Urinary bladder (tissue), 4 donors: ENCODE data around the gene LARP4B. TPM values are rescaled to one million over a fixed set of nuclear protein-coding genes. Genes with fewer than 3 reads are reported as not detected.

ENCODE experiments used
- DNase-seq: peaks from one replicate; pipeline ENCODE4 v3.0.0-alpha.2; 2015; ENCODE audit errors: extremely low spot score
- H3K27ac ChIP-seq: one replicate; pipeline ENCODE4 v1.5.1; 2013; ENCODE audit warnings: low read depth, mild to moderate bottlenecking, moderate library complexity
- H3K36me3 ChIP-seq: one replicate; pipeline ENCODE4 v1.6.1; 2013; ENCODE audit warnings: mild to moderate bottlenecking, moderate library complexity; ENCODE audit not compliant: insufficient read depth
- H3K4me1 ChIP-seq: one replicate; pipeline ENCODE4 v1.6.1; 2013; ENCODE audit warnings: mild to moderate bottlenecking, moderate library complexity; ENCODE audit not compliant: insufficient read depth
- H3K4me3 ChIP-seq: one replicate; pipeline ENCODE4 v1.5.1; 2013; ENCODE audit warnings: low read depth, low read length
- WGBS: extraction: QIAGEN DNeasy Blood & Tissue Kit; methylation state at CpG from one replicate; pipeline ENCODE4 v1.1.7; 2013; 5-methylcytosine and 5-hydroxymethylcytosine counted together
- polyA plus RNA-seq: library from polyadenylated mRNA; stranded (reverse); fragments of 200-250 nt; gene quantifications from one replicate; pipeline ENCODE4 v1.2.3, GENCODE V29; 2013
- total RNA-seq: library from RNA; depleted of rRNA; stranded (reverse); fragments of >200 nt; gene quantifications from one replicate; pipeline ENCODE4 v1.2.3, GENCODE V29; 2014
- donor health status: healthy with polysubstance abuse.
- donor health status: healthy.

The LARP4B gene
- total and polyA plus RNA-seq, 2 donors = 19.1 to 28.4 TPM

DNA sequence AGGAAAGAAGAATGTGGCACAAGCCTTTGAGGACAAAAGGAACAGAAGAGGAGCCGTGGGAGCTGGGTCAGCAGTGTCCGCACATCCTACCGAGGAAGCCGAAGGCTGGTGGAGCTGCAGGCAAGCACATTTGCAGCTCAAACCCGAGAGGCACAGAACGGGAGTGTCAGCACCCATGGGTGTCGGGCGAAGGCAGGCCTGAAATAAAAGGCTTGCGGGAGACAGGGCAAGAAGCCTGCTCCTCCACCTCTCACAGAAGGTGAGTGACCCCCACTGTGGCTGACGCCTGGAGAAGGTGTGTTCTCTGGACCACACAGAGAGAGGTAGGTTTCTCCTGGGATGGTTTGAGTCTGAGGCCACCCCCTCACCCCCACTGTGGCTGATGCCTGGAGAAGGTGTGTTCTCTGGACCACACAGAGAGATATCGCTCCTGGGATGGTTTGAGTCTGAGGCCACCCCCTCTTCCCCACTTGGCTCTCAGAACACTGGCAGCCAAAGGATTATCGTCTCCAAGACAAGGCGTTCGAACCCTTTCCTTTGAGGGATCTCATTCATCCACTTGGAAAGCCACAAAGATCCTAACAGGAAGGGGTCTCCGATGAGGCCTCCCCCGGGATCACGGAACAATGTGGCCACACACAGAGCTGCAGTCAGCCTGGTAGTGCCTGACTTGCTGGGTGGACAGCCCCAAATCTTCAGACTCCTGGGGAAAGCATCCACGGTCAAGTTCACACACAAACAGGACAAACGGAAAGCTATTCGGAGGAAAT, 35.1 kb upstream of the LARP4B start:
- Histone ChIP-seq H3K4me3 (no peak overlapping the region), H3K27ac (no peak overlapping the region), H3K36me3 (no peaks in the 10 kb centered on the region), H3K4me1 (no peaks in the 10 kb centered on the region)
- WGBS = 82% methylated on average over 20 of the region's 20 CpGs
- DNase-seq = no peak

DNA sequence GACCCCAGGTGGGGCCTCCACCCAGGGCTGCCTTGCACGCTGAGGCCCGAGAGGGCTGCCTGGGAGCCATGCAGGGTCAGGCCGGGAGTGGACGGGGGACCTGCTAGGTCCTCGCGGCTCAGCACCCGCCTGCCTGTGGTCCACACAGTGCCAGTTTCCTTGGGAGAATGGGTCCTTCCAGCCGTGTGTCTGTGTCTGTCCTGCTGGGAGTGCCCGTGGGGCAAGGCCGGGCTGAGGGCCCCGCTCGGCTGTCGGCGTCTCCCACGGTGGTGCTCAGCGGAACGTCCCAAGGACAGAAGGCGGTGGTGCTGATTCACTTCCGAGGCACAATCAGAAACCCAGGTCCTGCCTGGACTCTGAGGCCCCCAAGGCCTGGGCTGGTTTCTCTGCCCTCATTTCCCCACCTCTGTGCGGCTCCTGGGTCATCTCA, 33.5 kb upstream of the LARP4B start:
- no peaks in the 10 kb centered on the region for H3K4me1 ChIP-seq
- no peak overlapping the region for H3K27ac ChIP-seq
- H3K36me3 ChIP-seq = no peaks in the 10 kb centered on the region
- 90% methylated on average over 20 of the region's 20 CpGs for WGBS
- H3K4me3 ChIP-seq = no peak overlapping the region
- DNase-seq = no peak

DNA sequence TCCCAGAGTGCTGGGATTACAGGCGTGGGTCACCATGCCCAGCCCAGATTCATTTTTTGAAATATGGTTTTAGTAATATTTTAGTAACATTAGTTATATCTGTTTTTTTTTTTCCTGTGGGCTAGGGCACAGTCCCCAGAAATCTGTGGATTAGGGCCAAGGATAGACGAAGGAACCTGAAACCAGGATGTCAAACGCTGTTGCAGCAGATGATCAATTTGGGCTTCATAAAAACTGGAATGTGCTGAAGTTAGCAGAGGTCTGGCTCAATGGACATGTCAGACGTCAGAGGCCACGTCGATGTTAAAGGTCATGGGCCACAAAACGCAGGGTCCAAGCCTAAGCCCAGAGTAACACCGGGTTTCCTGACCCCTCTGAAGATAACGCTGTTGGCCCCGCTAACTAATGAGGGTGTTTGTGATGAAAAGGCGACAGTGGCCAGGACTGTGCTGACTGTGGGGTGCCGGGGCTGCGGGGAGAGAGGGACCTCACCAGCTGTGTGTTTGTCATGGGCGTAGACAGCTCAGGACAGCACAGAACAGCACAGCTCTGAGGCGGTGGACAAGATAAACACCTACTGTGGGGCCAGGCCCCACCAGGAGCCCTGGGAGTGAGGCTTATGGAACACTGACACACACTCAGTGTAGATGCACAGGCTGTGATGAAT, 32.9 kb upstream of the LARP4B start:
- Histone ChIP-seq H3K4me1 (no peaks in the 10 kb centered on the region), H3K36me3 (no peaks in the 10 kb centered on the region), H3K4me3 (no peak overlapping the region), H3K27ac (no peak overlapping the region)
- DNase-seq = no peak
- 52% methylated on average over 15 of the region's 15 CpGs for WGBS

DNA sequence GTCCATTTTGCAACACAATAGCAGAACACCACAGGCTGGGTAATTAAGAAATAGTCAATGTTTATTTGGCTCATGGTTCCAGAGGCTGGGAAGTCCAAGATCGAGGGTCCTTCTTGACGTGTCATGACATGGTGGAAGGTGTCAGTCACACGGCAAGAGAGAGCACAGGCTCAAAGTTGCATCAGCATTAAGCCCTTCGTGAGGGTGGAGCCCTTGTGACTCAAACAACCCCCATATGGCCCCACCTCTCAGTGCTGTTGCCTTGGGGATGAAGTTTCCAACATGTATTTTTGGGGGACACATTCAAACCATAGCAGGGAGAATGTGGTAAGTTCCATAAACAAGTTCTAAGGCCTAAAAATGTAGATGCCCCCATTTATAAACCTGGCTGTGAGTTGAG, 32.1 kb upstream of the LARP4B start:
- no peak for DNase-seq
- Histone ChIP-seq H3K4me1 (no peaks in the 10 kb centered on the region), H3K36me3 (no peaks in the 10 kb centered on the region), H3K27ac (no peak overlapping the region), H3K4me3 (no peak overlapping the region)
- WGBS = 90% methylated on average over 4 of the region's 4 CpGs

- no peak for DNase-seq
- Histone ChIP-seq H3K27ac (no peak overlapping the region), H3K4me3 (no peak overlapping the region), H3K4me1 (no peaks in the 10 kb centered on the region), H3K36me3 (no peaks in the 10 kb centered on the region)
- WGBS = 87% methylated on average over 5 of the region's 5 CpGs
These were observed 31.7 kb upstream of the LARP4B start for GRCh38 chr10:963186-963585.

DNA sequence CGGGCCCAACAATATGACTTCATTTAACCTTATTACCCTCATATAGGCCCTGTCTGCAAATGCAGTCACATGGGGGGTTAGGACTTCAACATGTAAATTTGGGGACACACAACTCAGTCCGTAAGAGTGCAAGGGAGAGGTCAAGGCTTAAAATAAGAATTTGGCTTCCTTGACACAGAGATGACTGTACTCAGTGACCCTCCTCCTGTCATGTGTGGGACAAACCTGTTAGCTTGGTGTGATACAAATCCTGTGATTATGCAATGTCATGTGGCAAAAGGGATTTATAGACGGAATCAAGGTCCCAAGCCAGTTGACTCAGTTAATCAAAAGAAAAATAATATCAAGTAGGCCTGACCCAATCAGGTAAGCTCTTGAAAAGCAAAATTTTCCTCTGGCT, 30.8 kb upstream of the LARP4B start:
- 87% methylated on average over 3 of the region's 3 CpGs for WGBS
- no peaks in the 10 kb centered on the region for H3K36me3 ChIP-seq
- H3K4me1 ChIP-seq = no peaks in the 10 kb centered on the region

DNA sequence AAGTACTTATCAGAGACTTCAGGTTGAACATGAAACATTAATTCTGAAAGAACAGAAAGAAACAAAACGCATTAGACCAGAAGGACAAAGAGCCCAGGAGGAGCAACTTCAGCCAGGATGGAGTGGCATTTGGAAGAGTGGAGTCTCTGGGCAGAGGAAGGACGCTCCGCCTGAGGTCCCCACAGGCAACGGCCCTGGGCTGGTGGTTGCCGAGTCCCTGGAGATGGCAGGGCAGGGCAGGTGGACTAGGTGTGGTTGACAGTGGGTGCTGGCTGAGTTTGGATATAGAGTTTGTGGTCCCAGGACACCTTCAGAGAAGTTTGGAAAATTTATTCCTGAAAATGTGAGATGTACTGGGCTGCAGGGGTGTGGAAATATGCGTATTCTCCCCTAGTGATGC, 27.4 kb upstream of the LARP4B start:
- H3K4me3 ChIP-seq = no peak overlapping the region
- no peaks in the 10 kb centered on the region for H3K36me3 ChIP-seq
- no peaks in the 10 kb centered on the region for H3K4me1 ChIP-seq
- DNase-seq = no peak
- 92% methylated on average over 6 of the region's 6 CpGs for WGBS
- H3K27ac ChIP-seq = no peak overlapping the region

More for the DNA sequence above, 30.8 kb upstream of the LARP4B start:
- Histone ChIP-seq H3K27ac (no peak overlapping the region), H3K4me3 (no peak overlapping the region)
- no peak for DNase-seq

DNA sequence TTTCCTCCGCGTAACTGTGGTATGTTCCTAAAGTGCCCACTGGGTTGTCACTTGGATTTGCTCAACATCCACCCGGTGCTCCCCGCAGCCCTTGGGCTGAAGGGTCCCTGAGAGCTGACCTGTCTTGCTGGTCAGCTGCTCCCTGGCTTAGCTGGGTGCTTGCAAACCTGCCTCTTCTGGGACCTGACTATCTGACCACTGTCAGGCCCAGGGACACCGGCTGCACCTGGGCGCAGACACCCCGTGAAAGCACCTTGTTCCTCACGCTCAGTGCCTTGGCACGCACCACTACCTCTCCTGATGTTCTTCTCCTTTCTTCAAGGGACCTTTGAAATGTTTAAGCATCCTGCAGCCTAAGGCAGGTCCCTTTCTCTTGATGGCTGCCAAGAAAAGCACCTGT, 26.6 kb upstream of the LARP4B start:
- no peak for DNase-seq
- Histone ChIP-seq H3K36me3 (no peaks in the 10 kb centered on the region), H3K4me1 (no peaks in the 10 kb centered on the region), H3K4me3 (no peak overlapping the region), H3K27ac (no peak overlapping the region)
- WGBS = 95% methylated on average over 9 of the region's 9 CpGs

DNA sequence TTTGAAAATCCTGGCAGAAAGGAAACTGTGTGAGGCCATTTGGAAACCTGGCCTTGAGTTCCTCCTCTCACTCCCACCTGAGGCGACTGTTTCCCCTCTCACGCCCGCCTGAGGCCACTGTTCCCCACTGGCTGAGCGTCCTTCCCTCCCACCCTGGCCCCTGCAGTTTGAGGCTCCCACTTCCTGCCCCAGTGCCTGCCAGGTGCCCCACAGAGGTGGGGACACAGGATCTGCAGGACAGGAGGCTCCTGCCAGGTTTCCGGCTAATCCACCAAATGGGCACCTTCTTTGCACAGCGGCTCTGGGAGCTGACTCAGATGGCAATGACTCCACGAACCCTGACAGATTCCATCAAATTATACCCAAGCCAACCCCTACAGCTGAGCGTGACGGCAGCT, 24.3 kb upstream of the LARP4B start:
- 57% methylated on average over 9 of the region's 9 CpGs for WGBS
- H3K4me1 ChIP-seq = no peaks in the 10 kb centered on the region
- no peaks in the 10 kb centered on the region for H3K36me3 ChIP-seq
- DNase-seq = no peak
- H3K4me3 ChIP-seq = no peak overlapping the region
- H3K27ac ChIP-seq = no peak overlapping the region

DNA sequence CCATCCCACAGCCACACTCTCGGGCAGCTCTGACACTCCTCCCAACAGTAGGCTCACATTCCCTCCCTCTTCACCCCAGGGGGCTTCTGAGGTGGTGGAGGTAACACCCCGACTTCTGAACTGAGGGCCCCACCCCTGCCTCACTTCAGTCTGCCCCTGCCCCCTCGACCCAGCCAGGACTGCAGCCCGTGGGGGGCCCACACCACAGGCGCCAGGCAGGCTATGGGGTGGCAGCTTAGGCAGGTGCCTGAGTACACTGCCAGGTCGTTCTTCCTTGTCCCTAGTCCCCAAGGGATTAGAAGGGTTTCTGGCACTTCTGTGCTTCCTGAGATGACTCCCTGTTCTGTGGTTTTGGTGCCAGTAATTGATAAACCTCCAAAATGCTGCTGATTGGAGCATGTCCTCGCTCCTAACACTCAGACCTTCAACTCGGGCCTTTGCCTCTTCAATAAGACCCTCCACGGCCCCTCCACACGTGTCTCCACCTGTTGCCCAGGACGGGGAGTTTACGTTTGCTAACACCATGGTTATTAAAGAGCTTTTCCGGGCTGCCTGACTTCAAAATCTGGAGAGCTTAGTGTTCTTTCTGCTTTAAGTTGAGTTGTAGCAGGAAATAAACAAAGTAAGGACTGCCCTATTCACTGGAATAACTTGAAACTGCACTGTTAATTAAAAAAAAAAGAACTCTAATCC, 23.8 kb upstream of the LARP4B start:
- Histone ChIP-seq H3K27ac (no peak overlapping the region), H3K4me1 (no peaks in the 10 kb centered on the region), H3K4me3 (no peak overlapping the region), H3K36me3 (no peaks in the 10 kb centered on the region)
- WGBS = 28% methylated on average over 13 of the region's 13 CpGs
- DNase-seq = no peak

DNA sequence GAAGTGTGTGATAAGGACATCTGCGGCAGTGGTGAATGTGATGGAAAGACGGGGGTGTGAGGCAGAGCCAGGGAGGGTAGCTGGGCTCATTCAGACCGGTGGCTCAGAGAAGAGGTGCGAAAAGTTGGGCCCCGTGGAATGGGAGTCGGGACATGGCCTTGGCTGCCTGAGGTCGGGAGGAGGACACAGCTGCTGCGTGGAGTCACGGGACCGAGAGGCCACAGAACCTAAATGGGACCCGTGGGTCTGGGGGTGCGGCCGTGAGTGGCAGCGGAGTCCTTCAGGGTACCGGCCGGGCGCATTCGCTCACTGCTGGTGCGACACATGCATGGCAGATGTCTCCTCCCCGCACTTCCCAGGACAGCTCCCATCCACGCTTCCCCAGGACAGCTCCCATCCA, 22.9 kb upstream of the LARP4B start:
- no peak for DNase-seq
- H3K4me1 ChIP-seq = no peaks in the 10 kb centered on the region
- 91% methylated on average over 21 of the region's 21 CpGs for WGBS
- H3K36me3 ChIP-seq = no peaks in the 10 kb centered on the region
- no peak overlapping the region for H3K4me3 ChIP-seq
- H3K27ac ChIP-seq = no peak overlapping the region

GRCh38 chr10:953836-954235, 22.3 kb upstream of the LARP4B start:
- Histone ChIP-seq H3K36me3 (no peaks in the 10 kb centered on the region), H3K4me3 (no peak overlapping the region), H3K27ac (no peak overlapping the region), H3K4me1 (no peaks in the 10 kb centered on the region)
- WGBS = 81% methylated on average over 11 of the region's 11 CpGs
- DNase-seq = no peak

DNA sequence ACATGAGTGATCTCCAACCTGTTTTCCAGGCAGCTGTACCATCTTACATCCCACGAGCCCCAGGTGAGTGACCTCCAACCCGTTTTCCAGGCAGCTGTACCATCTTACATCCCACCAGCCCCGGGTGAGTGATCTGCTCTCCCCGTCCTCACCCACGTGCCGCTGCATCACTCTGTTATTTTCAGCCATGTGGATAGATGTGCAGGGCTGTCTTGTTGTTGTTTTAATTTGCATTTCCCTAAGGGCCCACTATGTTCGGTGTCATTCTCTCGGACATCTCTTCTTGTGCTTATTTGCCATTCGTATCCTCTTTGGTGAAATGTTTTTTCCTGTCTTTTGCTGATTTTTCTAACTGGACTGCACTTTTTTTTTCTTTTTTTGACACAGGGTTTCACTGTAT, 17.9 kb upstream of the LARP4B start:
- no peak for DNase-seq
- H3K27ac ChIP-seq = no peak overlapping the region
- no peak overlapping the region for H3K4me3 ChIP-seq
- H3K4me1 ChIP-seq = no peaks in the 10 kb centered on the region
- H3K36me3 ChIP-seq = no peaks in the 10 kb centered on the region
- 83% methylated on average over 9 of the region's 9 CpGs for WGBS

DNA sequence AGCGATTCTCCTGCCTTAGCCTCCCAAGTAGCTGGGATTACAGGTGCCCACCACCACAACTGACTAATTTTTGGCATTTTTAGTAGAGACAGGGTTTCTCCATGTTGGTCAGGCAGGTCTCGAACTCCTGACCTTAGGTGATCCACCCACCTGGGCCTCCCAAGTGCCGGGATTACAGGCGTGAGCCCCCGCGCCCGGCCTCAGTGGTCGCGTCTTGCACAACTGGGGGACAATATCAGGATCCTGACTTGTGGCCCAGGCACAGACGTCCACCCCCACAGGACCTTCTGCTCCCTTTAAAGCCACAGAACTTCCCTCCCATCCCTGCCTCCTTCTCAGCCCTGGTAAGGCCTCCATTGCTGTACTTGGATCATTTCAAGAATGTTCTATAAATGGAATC, 16.8 kb upstream of the LARP4B start:
- no peak for DNase-seq
- WGBS = 92% methylated on average over 10 of the region's 10 CpGs
- Histone ChIP-seq H3K27ac (no peak overlapping the region), H3K4me3 (no peak overlapping the region), H3K4me1 (no peaks in the 10 kb centered on the region), H3K36me3 (no peaks in the 10 kb centered on the region)
